ENCODE data around the gene NT5DC1.
"Not testable (repeated sequence)": the region's sequence is repeated elsewhere in the genome, so short reads cannot be mapped to it uniquely, and the experiment has no call there.

NT5DC1 gene

GRCh38 chr6:116094041-116094440 is 6.6 kb upstream of the NT5DC1 start:
- no peak for DNase-seq

DNA sequence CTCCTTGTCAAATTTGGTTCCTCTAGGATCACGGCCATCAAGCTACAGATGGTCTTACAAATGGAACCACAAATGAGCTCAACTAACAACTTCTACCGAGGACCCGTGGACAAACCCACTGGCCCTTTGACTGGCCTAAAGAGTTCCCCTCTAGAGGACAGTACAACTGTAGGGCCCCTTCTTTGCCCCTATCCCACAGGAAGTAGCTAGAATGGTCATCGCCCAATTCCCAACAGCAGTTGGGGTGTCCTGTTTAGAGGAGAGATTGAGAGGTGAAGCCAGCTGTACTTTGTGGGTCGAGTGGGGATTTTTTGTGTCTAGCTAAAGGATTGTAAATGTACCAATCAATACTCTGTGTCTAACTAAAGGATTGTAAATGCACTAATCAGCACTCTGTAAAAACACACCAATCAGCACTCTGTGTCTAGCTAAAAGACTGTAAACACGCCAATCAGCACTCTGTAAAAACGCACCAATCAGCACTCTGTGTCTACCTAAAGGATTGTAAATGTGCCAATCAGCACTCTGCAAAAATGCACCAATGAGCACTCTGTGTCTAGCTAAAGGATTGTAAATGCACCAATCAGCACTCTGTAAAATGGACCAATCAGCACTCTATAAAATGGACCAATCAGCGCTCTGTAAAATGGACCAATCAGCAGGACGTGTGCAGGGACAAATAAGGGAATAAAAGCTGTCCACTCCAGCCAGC is 4.4 kb upstream of the NT5DC1 start:
- not testable (repeated sequence) for DNase-seq

DNA sequence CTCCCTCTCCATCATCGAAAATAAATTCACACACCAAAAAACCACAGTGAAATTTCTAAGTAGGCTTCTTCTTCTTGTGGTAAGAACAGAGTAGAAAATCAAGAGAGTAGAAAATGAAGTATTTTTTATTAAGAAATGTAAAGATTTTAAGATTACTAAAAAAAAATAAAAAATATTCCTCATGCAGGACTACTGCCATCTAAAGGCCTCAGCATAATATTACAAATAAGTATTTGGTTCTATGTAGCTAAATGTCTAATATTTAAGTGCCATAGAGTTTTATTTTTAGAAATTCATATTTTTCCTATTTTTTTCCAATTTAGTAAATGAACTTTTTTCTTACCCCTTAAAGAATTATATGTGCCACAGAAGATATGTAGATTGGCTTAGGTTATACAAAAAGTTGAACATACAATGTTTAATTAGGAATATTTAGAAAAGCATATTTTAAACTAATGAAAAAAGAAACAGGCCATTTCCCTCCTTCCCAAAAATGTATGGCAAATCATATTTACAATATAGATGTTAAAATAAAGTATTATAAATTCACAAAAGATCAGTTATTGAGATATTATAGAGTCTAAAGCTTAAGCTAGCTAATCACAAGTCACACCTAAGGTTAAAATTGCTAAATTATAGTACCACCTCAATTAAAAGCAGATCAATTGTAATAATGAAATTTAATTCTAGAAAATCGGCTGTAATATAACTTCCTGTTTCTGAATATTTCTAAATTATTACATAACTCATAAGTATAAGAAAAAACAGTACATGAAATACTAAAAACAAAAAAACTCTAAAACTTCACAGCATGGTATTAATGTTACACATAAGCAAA is 3.5 kb upstream of the NT5DC1 start:
- no peak for DNase-seq

- DNase-seq = no peak
Observed at GRCh38 chr6:116099036-116099435, 1.6 kb upstream of the NT5DC1 start.

DNA sequence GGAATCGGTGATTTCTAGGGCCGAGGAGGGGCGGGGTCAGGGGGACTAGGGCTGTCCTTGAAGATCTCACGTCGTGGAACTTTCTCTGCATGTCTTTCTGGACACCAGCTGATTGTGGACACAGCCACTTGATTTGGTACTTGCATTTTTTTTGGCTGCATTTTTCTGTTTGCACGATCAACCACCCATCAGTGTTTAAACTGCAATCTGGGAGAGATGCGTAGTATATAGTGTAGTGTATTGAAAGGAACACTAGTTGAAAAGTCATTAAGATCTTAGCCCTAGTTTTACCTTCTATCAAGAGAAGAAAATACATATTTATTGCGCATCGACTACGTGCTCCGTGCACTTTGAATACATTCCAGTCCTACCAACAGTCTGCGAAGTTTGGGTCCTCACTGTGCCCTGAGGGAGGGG is 657 bp downstream of the NT5DC1 start:
- DNase-seq = no peak

DNA sequence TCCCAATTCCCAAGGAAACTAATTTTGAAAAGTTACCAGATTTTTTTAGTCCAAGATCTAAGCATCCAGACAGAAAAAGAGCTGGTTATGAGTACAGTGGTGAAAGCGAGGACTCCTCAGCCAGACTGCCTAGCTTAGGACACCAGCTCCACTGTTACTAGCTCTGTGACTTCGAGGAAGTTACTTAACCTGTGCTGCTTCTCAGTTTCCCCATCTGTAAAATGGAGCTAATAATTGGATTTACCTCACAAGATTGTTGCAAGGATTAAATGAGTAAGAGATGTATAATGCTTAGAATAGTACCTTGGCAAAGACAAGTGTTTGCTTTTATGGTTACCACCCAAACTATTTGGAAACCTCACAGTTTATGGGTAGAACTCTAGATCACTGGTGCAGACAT is 1.1 kb downstream of the NT5DC1 start:
- DNase-seq = no peak

GRCh38 chr6:116102873-116103272 is 2.2 kb downstream of the NT5DC1 start:
- no peak for DNase-seq

GRCh38 chr6:116104636-116105035 is 4.0 kb downstream of the NT5DC1 start:
- no peak for DNase-seq

- no peak for DNase-seq
Observed at GRCh38 chr6:116105247-116105646, 4.6 kb downstream of the NT5DC1 start.

DNA sequence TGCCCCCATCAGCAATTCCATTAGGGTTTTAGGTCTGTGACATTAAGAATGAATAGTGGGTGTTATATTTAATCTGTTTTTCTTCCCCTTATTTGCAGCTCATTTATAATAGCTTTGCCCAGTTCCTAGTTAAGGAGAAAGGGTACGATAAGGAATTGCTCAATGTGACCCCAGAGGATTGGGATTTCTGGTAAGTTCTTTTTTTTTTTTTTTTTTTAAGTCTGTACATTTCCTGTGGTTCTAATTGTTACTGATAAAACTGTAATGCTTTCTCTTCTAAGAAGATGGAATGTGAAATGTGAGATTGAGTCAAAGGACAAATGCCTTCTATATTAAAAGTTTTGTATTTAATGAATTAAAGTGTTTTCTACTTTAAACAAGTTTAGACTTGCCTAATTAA is 5.5 kb downstream of the NT5DC1 start:
- no peak for DNase-seq

GRCh38 chr6:116108836-116109235 is 8.2 kb downstream of the NT5DC1 start:
- DNase-seq = no peak

GRCh38 chr6:116111552-116112528 is 11.2 kb downstream of the NT5DC1 start:
- no peak for DNase-seq

GRCh38 chr6:116113386-116113785 is 12.7 kb downstream of the NT5DC1 start:
- DNase-seq = no peak

GRCh38 chr6:116115781-116116180 is 15.1 kb downstream of the NT5DC1 start:
- no peak for DNase-seq

DNA sequence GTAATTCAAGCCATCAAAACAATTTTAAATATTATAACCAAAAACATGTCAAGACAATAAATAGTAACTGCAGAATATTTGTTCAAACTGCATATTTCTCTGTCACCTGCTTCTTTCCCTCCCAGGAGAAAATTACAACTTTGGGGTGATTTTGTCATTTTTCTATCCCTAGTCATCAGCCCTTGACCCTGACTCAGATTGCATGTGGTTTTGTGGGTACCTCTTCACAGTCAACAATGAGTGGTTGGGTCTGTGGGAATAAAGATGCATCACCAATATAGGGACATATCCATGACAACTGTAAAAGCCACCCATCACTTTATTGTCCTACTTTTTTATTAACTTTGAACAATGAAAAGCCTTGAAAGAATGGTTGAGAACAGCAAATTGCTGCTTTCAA is 18.0 kb downstream of the NT5DC1 start:
- DNase-seq = no peak

DNA sequence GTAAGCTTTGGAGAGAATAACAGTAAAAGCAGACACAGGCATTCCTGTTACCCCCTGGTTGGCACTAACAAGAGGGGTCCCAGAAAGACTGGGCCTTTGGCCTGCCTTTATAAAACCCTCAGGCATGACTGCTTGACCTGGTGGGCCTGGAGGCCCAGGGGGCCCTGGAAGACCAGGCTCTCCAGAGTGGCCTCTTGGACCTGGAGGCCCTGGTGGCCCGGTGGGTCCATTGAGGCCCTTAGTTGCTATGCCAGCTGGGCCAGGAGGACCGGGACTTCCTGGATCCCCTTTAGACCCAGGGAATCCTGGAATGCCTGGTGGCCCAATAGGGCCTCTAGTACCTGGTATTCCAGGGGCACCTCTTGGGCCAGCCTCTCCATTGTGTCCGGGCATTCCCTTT is 19.8 kb downstream of the NT5DC1 start:
- DNase-seq = no peak

GRCh38 chr6:116126032-116126431 is 25.4 kb downstream of the NT5DC1 start, which contains the start of gene COL10A1:
COL10A1 (minus strand) TSS chr6:116126132; CDS start chr6:116125492, 640 bp downstream.
- no peak for DNase-seq

DNA sequence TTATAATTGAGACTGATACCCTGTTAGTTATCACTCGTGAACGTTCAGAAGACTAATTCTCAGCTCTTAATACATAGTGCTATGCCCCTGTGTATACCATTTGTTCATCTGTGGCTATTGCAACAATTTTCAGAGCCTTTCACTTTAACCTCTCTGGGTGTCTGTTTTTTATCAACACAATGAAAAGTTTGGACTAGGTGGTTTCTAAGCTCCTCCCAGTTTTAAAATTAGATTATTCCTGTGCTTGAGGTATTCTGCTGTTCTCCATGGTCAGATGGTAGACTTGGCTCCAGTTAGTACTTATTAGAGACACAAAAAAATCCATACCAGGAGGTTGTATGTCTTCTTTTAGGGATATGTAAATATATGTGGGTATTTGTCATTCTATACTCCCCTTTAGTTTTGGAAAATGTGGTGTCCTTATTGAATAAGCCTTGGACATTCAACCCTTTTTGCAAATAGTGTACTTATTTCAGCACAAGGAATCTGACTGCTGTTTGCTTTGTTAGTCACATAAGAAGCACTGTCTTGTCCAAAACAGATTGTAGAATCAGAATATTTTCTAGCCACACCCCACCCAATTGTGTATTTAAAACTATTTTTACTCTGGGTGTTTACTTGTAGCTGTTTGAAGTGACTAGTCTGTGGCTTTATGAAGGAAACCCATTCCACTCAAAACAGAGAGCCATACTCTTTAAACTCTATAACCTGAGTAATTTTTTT is 27.3 kb downstream of the NT5DC1 start:
- no peak for DNase-seq

DNA sequence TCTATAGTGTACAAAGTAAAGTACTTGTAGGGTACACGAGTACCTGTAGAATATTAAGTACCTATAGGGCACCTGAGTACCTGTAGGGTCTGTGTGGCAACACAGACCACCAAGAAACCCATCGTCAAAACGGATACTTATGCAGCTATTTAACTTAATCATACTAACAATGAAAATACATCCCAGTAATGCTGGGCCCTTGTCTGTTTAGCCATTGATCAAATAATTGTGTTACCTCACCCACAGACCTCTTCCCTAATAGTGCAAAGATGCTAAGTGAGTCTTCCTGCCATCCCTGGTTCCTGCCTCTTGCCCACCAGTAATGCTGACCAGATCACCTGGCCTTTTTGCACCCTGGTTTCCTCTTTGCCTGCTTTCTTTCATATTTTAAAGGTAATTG is 32.8 kb downstream of the NT5DC1 start:
- no peak for DNase-seq

DNA sequence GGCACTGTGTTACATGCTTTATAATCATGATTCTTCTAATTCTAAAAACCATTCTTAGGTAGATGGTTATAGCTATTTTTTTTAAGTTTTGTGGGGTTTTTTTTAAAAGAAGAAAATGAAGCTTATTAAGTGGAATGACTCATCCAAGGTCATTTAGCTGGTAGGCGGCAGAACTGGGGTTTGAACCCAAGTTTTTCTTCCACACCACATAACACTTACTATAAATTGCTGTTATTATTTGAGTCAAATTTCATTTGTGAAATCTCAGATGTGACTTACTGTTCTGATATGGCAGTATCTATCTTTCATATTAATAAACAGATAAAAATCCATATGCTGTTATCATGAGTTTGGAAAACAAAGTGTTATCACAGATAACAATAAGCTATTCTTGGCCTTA is 35.7 kb downstream of the NT5DC1 start:
- no peak for DNase-seq

- no peak for DNase-seq
Observed at GRCh38 chr6:116136933-116137340, 36.3 kb downstream of the NT5DC1 start.

DNA sequence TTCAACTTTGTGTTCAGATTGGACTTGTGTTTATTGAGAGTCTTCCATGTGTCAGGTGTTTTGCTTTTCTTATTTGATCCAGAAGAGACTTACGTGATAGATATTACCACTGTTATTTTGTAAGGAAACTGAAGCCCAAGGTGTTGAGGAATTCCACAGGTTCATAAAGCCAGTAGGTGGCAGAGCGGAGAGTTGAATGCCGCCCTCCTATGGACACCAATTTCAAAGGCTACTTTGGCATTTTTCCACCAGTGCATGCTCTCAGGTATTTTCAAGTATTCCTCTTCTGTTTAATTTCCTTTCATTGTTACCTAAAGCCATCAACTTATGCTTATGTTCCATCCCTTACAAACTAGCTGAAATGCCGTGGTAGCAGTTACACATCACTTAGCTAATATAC is 39.3 kb downstream of the NT5DC1 start:
- DNase-seq = no peak

Data from NCI-H446 treated with DMSO at 0.1 percent for 48 hours (cell line).